HG03045 (cell line): ENCODE results near the gene FCHSD2.
"Not testable (repeated sequence)": the region's sequence is repeated elsewhere in the genome, so short reads cannot be mapped to it uniquely, and the experiment has no call there.

Experiments
- ATAC-seq: cut with Tn5 transposase; IDR thresholded peaks from one replicate; pipeline ENCODE4 v1.9.1; 2021; ENCODE audit warnings: mild to moderate bottlenecking, moderate library complexity; ENCODE audit not compliant: unreplicated experiment

The FCHSD2 gene

GRCh38 chr11:72940417-72940816, 201.7 kb downstream of the FCHSD2 start:
- ATAC-seq = no peak

- no peak for ATAC-seq
Measured at GRCh38 chr11:72939031-72939430, 203.1 kb downstream of the FCHSD2 start.

- ATAC-seq = no peak
Measured at GRCh38 chr11:72937439-72937838, 204.7 kb downstream of the FCHSD2 start.

- ATAC-seq = no peak
Measured at GRCh38 chr11:72935700-72936099, 206.4 kb downstream of the FCHSD2 start.

GRCh38 chr11:72932132-72932570, 210.0 kb downstream of the FCHSD2 start:
- no peak for ATAC-seq

- no peak for ATAC-seq
Measured at GRCh38 chr11:72930008-72930407, 212.1 kb downstream of the FCHSD2 start.

- no peak for ATAC-seq
Measured at GRCh38 chr11:72929256-72929655, 212.9 kb downstream of the FCHSD2 start.

GRCh38 chr11:72927380-72927779, 214.7 kb downstream of the FCHSD2 start:
- ATAC-seq = no peak

GRCh38 chr11:72926076-72926475, 216.0 kb downstream of the FCHSD2 start:
- ATAC-seq = no peak

GRCh38 chr11:72925656-72926055, 216.5 kb downstream of the FCHSD2 start:
- no peak for ATAC-seq

- no peak for ATAC-seq
Measured at GRCh38 chr11:72924568-72925190, 217.4 kb downstream of the FCHSD2 start.

GRCh38 chr11:72921028-72921716, 220.9 kb downstream of the FCHSD2 start:
- no peak for ATAC-seq

GRCh38 chr11:72920001-72920400, 222.1 kb downstream of the FCHSD2 start:
- ATAC-seq = no peak

GRCh38 chr11:72918851-72919250, 223.3 kb downstream of the FCHSD2 start:
- ATAC-seq = no peak

- ATAC-seq = no peak
Measured at GRCh38 chr11:72912253-72912652, 229.9 kb downstream of the FCHSD2 start.

- not testable (repeated sequence) for ATAC-seq
Measured at GRCh38 chr11:72909558-72910388, 232.3 kb downstream of the FCHSD2 start.

GRCh38 chr11:72908032-72908676, 234.0 kb downstream of the FCHSD2 start:
- no peak for ATAC-seq

GRCh38 chr11:72904016-72904415, 238.1 kb downstream of the FCHSD2 start:
- no peak for ATAC-seq

GRCh38 chr11:72901374-72901773, 240.7 kb downstream of the FCHSD2 start:
- ATAC-seq = no peak

GRCh38 chr11:72900013-72900412, 242.1 kb downstream of the FCHSD2 start:
- no peak for ATAC-seq

GRCh38 chr11:72899238-72899637, 242.9 kb downstream of the FCHSD2 start:
- ATAC-seq = no peak
